ENCODE results near the gene SLC9A9.

SLC9A9 gene

DNA sequence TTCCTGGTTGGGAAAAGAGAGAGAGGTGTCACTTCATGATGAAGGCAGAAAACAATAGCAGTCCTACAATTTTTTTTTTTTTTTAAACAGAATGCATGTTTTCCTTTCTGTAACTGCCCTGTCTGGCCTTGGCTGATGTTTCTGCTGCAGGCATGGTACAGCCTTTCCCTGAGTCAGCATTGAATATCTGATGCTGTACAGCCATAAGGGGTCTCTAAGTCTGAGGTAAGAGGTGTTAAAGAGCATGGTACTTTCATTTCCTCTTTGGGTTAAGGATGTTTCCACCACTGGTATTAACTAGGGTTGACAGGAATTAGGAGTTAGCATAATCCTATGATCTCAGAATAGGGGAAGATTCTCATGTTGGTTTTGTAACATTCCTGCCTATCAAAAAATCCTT, 581.3 kb downstream of the SLC9A9 start:
- DNase-seq, result no peak

- DNase-seq, result no peak
These were observed 581.8 kb downstream of the SLC9A9 start for GRCh38 chr3:143266511-143266910.

- no peak for DNase-seq
These were observed 582.7 kb downstream of the SLC9A9 start for GRCh38 chr3:143265501-143266070.

DNA sequence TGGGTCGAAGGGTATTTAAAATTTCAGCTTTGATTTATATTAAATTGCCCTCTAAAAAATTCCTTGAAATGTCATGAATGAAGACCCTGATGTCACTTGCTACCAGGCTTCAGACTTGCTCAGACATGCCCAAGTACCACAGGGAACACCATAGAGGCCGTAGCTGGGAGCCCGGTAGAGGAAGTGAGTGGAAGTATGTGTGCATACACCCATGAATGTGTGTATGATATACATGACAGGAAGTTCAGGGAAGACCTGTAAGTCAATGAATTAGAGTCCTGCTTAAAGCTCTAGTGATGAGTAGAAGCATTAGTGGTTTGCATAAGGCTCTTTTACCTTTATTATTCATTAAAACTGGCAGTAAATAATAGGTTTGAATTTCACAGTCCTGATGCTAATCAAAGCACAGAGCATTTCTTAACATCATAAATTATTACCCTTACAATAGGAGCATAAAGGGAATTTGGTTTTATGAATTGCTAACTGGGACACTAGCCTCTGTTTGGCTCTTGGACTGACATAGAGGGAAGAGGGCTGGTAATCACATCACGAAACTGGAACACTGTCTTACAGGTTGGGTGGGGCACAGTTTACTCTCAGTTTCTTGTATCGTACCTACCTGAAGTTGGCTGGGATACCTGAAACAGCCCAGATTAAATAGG, 584.3 kb downstream of the SLC9A9 start:
- DNase-seq, result no peak

GRCh38 chr3:143261848-143262247, 586.4 kb downstream of the SLC9A9 start:
- DNase-seq, result no peak

GRCh38 chr3:143258692-143259091, 589.6 kb downstream of the SLC9A9 start:
- DNase-seq, result no peak

DNA sequence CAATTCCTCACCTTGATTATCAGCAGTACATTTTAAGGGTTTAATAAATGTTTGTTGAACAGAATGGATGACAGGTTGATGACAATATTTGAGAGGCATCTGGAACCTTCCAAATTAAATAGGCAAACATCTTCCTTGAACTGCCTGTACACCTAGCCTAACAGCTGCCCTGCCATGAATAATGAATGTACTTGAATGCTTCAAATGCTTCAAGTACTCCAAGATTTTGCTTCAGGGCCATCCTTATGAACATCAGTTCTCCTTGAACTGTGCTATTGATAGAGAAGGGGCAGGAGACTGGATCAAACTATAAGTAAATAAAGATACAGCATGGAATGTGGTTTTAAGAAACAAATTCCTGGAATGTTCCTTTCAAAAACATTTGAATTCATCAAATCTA, 591.9 kb downstream of the SLC9A9 start:
- DNase-seq, result no peak

DNA sequence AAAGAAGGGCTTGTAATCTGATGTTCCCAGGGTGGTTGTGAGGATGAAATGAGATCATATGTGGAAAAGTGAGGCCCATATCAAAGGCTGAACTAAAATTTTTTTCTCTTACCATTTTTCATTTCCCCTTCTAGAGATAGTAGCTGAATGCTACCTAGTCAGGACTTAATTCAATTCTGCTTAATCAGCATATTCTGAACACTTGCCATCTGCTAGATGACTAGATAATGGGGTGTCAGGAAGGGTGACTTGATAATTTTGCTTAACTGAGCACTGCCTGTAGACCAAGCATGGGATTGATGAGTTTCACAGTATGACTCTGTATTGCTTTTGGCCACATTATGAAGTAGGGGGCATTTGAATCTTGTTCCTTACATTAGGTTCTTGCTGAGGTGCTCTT, 592.5 kb downstream of the SLC9A9 start:
- no peak for DNase-seq

DNA sequence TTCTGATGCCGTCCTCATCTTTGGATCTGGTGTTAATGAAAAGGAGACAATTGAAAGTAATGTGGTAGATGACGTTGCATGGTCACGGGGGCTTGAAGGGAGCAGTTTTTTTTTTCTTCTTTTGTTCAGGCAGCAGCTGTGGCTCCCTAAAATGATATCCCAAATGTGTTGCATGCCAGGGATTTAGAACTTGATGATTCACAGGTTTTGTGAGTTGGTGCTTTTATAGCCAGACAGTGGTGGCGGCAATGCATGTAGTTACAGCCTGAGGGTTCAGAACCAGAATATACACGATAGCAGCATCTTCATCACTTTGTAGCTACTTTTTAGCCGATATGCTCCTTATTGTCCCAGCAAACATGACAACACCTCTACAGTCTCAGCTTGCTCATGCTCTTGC, 595.3 kb downstream of the SLC9A9 start:
- DNase-seq, result no peak

GRCh38 chr3:143249014-143249413, 599.3 kb downstream of the SLC9A9 start:
- DNase-seq, result no peak

DNA sequence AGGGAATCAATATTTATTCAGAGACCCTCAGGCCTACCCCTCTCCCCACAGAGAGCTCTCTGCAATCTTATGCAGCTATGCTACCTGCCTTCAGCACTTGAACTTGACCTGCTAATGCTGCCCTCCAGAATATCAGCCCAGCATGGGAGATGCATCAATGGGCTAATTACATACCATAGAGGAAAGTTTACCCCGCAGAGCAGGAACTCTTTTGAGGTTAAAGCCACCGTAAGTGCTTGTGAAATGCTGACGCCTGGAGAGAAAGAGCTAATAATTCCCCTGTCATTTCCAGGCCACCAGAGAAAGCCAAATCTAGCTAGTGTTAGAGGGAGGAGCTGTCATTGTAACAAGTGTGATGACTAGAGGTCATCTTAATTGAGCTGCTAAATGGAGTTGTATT, 601.2 kb downstream of the SLC9A9 start:
- no peak for DNase-seq

- DNase-seq, result no peak
These were observed 602.6 kb downstream of the SLC9A9 start for GRCh38 chr3:143245692-143246091.

DNA sequence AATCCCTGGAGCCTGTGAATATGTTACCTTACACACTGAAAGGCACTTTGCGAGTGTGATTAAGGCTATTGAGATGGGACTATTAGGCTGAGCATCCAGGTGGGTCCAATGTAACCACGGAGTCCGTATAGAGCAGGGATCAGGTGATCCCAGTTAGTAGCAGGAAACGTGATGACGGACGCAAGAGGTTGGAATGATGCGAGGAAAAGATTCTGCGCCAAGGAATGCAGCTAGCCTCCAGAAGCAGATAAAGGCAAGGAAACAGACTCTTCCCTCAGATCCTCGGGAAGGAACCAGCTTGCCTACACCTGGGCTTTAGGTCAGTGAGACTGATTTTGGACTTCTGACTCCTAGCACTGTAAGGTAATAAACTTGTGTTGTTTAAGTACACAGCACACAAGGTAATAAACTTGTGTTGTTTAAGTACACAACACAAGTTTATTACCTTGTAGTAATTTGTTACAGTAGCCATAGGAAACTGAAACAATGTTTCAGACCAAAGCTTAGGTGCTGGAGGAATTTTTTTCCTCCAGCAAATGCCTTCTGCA, 603.7 kb downstream of the SLC9A9 start:
- DNase-seq, result no peak

DNA sequence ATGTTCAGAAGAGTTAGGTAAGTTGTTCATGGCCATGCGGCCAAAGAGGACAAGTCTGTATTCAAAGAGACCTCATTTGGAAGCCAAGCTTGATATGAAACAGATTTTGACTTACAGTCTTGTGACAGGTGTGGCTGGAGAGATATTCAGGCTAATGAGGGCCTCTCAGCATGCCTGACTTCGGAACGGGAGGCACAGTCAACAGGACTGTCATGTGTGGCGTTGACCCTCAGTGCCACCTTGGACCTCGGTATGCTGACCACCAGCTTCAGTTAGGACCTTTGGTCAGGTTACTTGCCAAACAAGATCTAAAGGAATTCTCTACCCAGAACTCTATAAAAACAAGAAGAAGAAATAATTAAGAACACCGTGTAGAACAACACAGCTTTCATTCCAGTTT, 604.6 kb downstream of the SLC9A9 start:
- no peak for DNase-seq

DNA sequence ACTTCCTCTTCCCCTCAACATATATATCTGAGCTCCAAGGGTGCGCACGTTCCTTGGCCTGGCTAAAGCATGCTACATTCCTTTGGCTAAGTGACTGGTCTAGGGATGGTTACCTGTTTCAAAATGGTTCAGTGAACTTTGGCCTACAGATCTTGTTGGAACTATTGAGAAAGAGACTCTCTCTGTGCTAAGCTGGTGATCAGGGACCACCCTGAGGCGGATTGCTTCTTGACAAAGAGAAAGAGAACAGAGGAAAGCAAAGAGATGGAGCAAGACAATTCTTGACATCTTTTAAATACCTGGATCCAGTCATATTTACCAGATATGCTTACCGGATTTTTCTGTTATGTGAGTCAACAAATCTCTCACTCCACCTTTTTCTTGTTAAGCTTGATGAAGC, 605.6 kb downstream of the SLC9A9 start:
- DNase-seq, result no peak

GRCh38 chr3:143242101-143242500, 606.2 kb downstream of the SLC9A9 start:
- DNase-seq, result no peak

- DNase-seq, result no peak
These were observed 606.8 kb downstream of the SLC9A9 start for GRCh38 chr3:143241481-143241951.

DNA sequence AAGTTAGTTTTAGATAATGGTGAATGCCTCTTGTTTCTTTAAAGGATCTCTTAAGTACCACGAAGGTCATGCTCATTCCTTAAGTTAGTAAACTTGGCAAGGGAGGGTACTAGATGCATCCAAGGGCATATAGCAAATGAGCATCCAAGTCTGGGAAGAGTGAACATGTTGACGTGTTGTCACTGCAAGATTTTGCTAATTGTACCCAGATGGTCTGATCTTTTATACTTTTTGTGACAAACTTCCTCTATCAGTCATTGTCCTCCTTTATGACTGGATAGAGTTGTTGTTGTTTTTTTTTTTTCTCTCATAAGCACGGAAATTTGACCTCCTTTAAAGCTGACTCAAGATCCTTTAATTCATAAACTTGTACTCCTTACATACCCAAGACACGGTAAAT, 607.4 kb downstream of the SLC9A9 start:
- DNase-seq, result no peak

- DNase-seq, result no peak
These were observed 609.2 kb downstream of the SLC9A9 start for GRCh38 chr3:143239031-143239430.

GRCh38 chr3:143237077-143237627, 611.1 kb downstream of the SLC9A9 start:
- DNase-seq, result no peak

GRCh38 chr3:143236226-143236964, 611.9 kb downstream of the SLC9A9 start:
- no peak for DNase-seq

DNA sequence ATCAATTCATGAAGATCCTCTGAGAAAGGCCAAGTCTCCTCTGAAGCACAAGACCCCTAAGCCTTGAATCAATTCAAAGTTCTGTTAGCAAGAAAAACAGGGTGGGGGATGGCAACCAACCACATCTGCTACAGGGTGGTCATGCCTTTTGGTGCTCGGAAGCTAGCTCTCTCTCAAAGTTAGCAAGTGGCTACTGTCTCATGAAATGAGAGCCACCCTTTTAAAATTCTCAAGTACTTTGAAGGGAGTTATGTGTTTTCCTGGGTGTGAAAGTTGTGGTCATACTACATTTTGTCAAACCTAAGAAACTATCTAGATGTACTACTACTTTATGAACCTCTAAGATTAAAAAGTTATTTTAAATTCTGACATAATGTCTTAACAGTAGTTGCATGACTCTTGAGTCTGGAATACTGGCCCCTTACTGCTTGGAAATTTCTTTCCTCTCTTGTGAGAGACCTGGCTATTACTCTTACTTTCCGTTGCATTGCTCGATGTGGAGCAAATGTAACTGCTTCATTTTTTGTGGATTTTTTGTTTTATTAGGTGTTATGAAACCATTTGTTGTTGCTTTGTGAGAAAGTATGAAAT, 612.6 kb downstream of the SLC9A9 start:
- no peak for DNase-seq

DNA sequence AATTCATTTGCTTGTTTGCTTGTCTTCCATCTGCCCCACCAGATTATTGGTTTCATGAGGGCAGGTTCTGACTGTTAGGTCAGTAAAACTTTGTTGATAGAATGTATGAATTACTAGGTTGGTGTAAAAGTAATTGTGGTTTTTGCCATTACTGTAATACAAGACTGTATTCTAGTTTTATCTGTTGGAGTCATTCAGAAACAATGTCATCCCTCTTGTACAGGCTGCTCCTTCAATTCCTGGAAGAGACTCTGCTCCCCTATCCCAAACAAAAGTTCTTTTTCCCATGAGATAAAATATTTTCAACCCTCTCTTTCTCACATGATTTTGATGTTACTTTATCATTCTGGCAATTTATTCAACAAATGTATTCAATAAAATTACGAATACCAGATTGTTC, 613.7 kb downstream of the SLC9A9 start:
- DNase-seq, result no peak
